Astrocyte (in vitro differentiated cells and primary cell): Measurements from ENCODE around the gene SMIM14.

Experiments used
- EZH2 ChIP-seq: IDR thresholded peaks from 2 replicates; pipeline ENCODE4 v1.6.1; 2012; ENCODE audit warnings: mild to moderate bottlenecking, low read length, inconsistent platforms; ENCODE audit not compliant: insufficient read depth
- TF ChIP-seq, protein P1 (sequence below): IDR thresholded peaks from 2 replicates; pipeline ENCODE4 v1.5.1; 2011; ENCODE audit warnings: low read depth, mild to moderate bottlenecking, inconsistent platforms, low read length, moderate library complexity; ENCODE audit not compliant: insufficient read depth

DNA sequence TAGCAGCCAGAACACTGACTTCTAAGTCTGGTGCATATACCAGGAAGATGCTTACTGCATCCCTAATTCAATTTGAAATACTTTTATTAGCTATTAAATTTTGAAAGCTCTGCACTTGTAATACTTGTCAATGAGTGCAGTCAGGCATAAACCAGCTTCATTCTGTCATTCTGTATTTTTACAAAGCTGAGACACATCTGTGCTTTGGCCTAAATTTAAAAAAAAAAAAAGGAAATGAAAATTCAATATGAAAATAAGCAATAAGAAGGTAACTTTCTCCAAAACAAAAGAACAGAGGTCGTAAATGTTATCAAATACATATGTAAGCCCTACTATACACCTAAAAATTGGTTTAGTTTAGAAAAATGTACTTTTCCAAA, 7.0 kb downstream of the SMIM14 start:
- TF ChIP-seq, protein P1, sequence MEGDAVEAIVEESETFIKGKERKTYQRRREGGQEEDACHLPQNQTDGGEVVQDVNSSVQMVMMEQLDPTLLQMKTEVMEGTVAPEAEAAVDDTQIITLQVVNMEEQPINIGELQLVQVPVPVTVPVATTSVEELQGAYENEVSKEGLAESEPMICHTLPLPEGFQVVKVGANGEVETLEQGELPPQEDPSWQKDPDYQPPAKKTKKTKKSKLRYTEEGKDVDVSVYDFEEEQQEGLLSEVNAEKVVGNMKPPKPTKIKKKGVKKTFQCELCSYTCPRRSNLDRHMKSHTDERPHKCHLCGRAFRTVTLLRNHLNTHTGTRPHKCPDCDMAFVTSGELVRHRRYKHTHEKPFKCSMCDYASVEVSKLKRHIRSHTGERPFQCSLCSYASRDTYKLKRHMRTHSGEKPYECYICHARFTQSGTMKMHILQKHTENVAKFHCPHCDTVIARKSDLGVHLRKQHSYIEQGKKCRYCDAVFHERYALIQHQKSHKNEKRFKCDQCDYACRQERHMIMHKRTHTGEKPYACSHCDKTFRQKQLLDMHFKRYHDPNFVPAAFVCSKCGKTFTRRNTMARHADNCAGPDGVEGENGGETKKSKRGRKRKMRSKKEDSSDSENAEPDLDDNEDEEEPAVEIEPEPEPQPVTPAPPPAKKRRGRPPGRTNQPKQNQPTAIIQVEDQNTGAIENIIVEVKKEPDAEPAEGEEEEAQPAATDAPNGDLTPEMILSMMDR = no peak
- no peak for TF ChIP-seq EZH2
